Testis (tissue), 3 donors: ENCODE data around the gene SWT1. TPM values are rescaled to one million over a fixed set of nuclear protein-coding genes. Genes with fewer than 3 reads are reported as not detected.

ENCODE experiments used
- DNase-seq: peaks from one replicate; pipeline ENCODE4 v3.0.0-alpha.2; 2019
- H3K27ac ChIP-seq, 2 donors: fragments of 200-600 bp; sonication (generic); one replicate each; pipeline ENCODE4 v1.5.1; 2019
- H3K27me3 ChIP-seq: fragments of 200-600 bp; sonication (generic); one replicate; pipeline ENCODE4 v1.5.1; 2019
- H3K36me3 ChIP-seq: fragments of 200-600 bp; sonication (generic); one replicate; pipeline ENCODE4 v1.5.1; 2017; ENCODE audit warnings: low read depth; ENCODE audit errors: missing control alignments
- H3K4me1 ChIP-seq: fragments of 200-600 bp; sonication (generic); one replicate; pipeline ENCODE4 v1.5.1; 2019
- H3K4me3 ChIP-seq, 2 donors: fragments of 200-600 bp; sonication (generic); one replicate each; pipeline ENCODE4 v1.5.1; 2017 to 2019
- H3K9me3 ChIP-seq: fragments of 200-600 bp; sonication (generic); one replicate; pipeline ENCODE4 v1.5.1; 2017
- CTCF ChIP-seq, 3 experiments: fragments of 450-650 bp in 2 of 3; fragments of 200-600 bp in 1 of 3; sonication (generic) in 1 of 3; IDR thresholded peaks; one replicate each; pipeline ENCODE4 v1.5.1; 2016 to 2019; ENCODE audit warnings: antibody characterized with exemption in 3 of 3, mild to moderate bottlenecking in 2 of 3, moderate library complexity in 1 of 3
- POLR2A ChIP-seq: fragments of 450-650 bp; IDR thresholded peaks from one replicate; pipeline ENCODE4 v1.6.1; 2017; ENCODE audit warnings: antibody characterized with exemption, mild to moderate bottlenecking, moderate library complexity
- WGBS, 2 donors: methylation state at CpG; one replicate each; pipeline ENCODE4 v1.1.5; 2018; 5-methylcytosine and 5-hydroxymethylcytosine counted together
- intact Hi-C: fragments of 100-400 bp; cut with DNase I; formaldehyde crosslinking; loops from one replicate; pipeline ENCODE4 v1.15.1; 2023; ENCODE audit warnings: low total_unique reads
- polyA plus RNA-seq: library from polyadenylated mRNA; stranded (reverse); fragments of 350-450 nt; fragmentation: Illumina TruSeq; extraction: RNeasy Lipid Tissue Mini Kit (QIAGEN cat#74804); gene quantifications from one replicate; pipeline ENCODE4 v1.2.3, GENCODE V29; 2014; ENCODE audit warnings: low read depth, low replicate concordance; ENCODE audit not compliant: insufficient read depth
- total RNA-seq, 2 donors: library from RNA; depleted of rRNA; stranded (reverse); fragments of >200 nt; gene quantifications; one replicate each; pipeline ENCODE4 v1.2.3, GENCODE V29; 2016

Gene SWT1
- total and polyA plus RNA-seq, 3 donors from 2014 or later: 29.0 to 44.6 (median 38.3) TPM

- Histone ChIP-seq H3K27ac (no peak overlapping the region), H3K36me3 (no peaks in the 10 kb centered on the region), H3K4me1 (no peaks in the 10 kb centered on the region), H3K27me3 (no peaks in the 10 kb centered on the region), H3K9me3 (no peaks in the 10 kb centered on the region), H3K4me3 (no peak overlapping the region)
- TF ChIP-seq CTCF (IDR thresholded peaks at IDR 0.05): no peak
- TF ChIP-seq POLR2A: no peak
- no peak for DNase-seq
- intact Hi-C loops: no loop called here
- 100% methylated on average over 1 of the region's 1 CpG for WGBS, 2 donors
These were observed 67.2 kb downstream of the SWT1 start for GRCh38 chr1:185224132-185224531.

- intact Hi-C loops: no loop called here
- Histone ChIP-seq H3K27ac (no peak overlapping the region), H3K27me3 (no peaks in the 10 kb centered on the region), H3K4me3 (no peak overlapping the region), H3K4me1 (no peaks in the 10 kb centered on the region), H3K36me3 (no peaks in the 10 kb centered on the region), H3K9me3 (no peaks in the 10 kb centered on the region)
- no peak for TF ChIP-seq CTCF (IDR thresholded peaks at IDR 0.05)
- no peak for TF ChIP-seq POLR2A
- WGBS, 2 donors: 86 to 90% methylated on average over 4 of the region's 4 CpGs
- no peak for DNase-seq
These were observed 70.2 kb downstream of the SWT1 start for GRCh38 chr1:185227161-185227560.

GRCh38 chr1:185228979-185229378, 72.0 kb downstream of the SWT1 start:
- WGBS, 2 donors: 94 to 95% methylated on average over 4 of the region's 4 CpGs
- no peak for TF ChIP-seq CTCF (IDR thresholded peaks at IDR 0.05)
- no peak for TF ChIP-seq POLR2A
- Histone ChIP-seq H3K27me3 (no peaks in the 10 kb centered on the region), H3K4me1 (no peaks in the 10 kb centered on the region), H3K27ac (no peak overlapping the region), H3K9me3 (no peaks in the 10 kb centered on the region), H3K4me3 (no peak overlapping the region), H3K36me3 (no peaks in the 10 kb centered on the region)
- intact Hi-C loops: no loop called here
- DNase-seq: no peak

- intact Hi-C loops: no loop called here
These were observed 73.0 kb downstream of the SWT1 start for GRCh38 chr1:185229981-185230380.

More at GRCh38 chr1:185229981-185230380, 73.0 kb downstream of the SWT1 start:
- no peaks in the 10 kb centered on the region for H3K36me3 ChIP-seq
- H3K4me3 ChIP-seq: no peak overlapping the region
- WGBS, 2 donors: 75 to 76% methylated on average over 2 of the region's 2 CpGs
- H3K4me1 ChIP-seq: no peaks in the 10 kb centered on the region
- DNase-seq: no peak
- TF ChIP-seq CTCF (IDR thresholded peaks at IDR 0.05) (no peak), POLR2A (no peak)
- no peaks in the 10 kb centered on the region for H3K9me3 ChIP-seq
- no peaks in the 10 kb centered on the region for H3K27me3 ChIP-seq
- no peak overlapping the region for H3K27ac ChIP-seq
